Dedifferentiated amniotic fluid mesenchymal stem cell (primary cell): ENCODE measurements around the gene KCNQ2.
"Not testable (repeated sequence)": the region's sequence is repeated elsewhere in the genome, so short reads cannot be mapped to it uniquely, and the experiment has no call there.

Source experiments
- DNase-seq: peaks from one replicate; pipeline ENCODE4 v3.0.0-alpha.2; 2016; ENCODE audit errors: extremely low spot score

Gene KCNQ2

GRCh38 chr20:63490416-63490815 is 18.0 kb upstream of the KCNQ2 start:
- no peak for DNase-seq

GRCh38 chr20:63488315-63489251 is 16.1 kb upstream of the KCNQ2 start:
- no peak for DNase-seq

GRCh38 chr20:63487781-63488241 is 15.4 kb upstream of the KCNQ2 start:
- no peak for DNase-seq

GRCh38 chr20:63487116-63487764 is 14.8 kb upstream of the KCNQ2 start:
- DNase-seq = no peak

- no peak for DNase-seq
Observed at GRCh38 chr20:63486300-63486855, 13.9 kb upstream of the KCNQ2 start.

- no peak for DNase-seq
Observed at GRCh38 chr20:63484651-63485403, 12.4 kb upstream of the KCNQ2 start.

GRCh38 chr20:63484236-63484635 is 11.8 kb upstream of the KCNQ2 start:
- DNase-seq = no peak

GRCh38 chr20:63483834-63484233 is 11.4 kb upstream of the KCNQ2 start:
- no peak for DNase-seq

GRCh38 chr20:63482021-63482587 is 9.6 kb upstream of the KCNQ2 start:
- DNase-seq = no peak

- DNase-seq = no peak
Observed at GRCh38 chr20:63481503-63481902, 9.0 kb upstream of the KCNQ2 start.

GRCh38 chr20:63479695-63480419 is 7.4 kb upstream of the KCNQ2 start:
- DNase-seq = not testable (repeated sequence)

GRCh38 chr20:63478346-63479302 is 6.2 kb upstream of the KCNQ2 start:
- no peak for DNase-seq

GRCh38 chr20:63477944-63478343 is 5.5 kb upstream of the KCNQ2 start:
- DNase-seq = no peak

GRCh38 chr20:63477061-63477616 is 4.7 kb upstream of the KCNQ2 start:
- no peak for DNase-seq

- no peak for DNase-seq
Observed at GRCh38 chr20:63475209-63475608, 2.8 kb upstream of the KCNQ2 start.

GRCh38 chr20:63473555-63474449 is 1.3 kb upstream of the KCNQ2 start:
- DNase-seq = no peak

- DNase-seq = no peak
Observed at GRCh38 chr20:63472862-63473390, 471 bp upstream of the KCNQ2 start.

GRCh38 chr20:63471717-63471980 is 806 bp downstream of the KCNQ2 start:
- no peak for DNase-seq
